ENCODE data around the gene TSPAN9.

The TSPAN9 gene

DNA sequence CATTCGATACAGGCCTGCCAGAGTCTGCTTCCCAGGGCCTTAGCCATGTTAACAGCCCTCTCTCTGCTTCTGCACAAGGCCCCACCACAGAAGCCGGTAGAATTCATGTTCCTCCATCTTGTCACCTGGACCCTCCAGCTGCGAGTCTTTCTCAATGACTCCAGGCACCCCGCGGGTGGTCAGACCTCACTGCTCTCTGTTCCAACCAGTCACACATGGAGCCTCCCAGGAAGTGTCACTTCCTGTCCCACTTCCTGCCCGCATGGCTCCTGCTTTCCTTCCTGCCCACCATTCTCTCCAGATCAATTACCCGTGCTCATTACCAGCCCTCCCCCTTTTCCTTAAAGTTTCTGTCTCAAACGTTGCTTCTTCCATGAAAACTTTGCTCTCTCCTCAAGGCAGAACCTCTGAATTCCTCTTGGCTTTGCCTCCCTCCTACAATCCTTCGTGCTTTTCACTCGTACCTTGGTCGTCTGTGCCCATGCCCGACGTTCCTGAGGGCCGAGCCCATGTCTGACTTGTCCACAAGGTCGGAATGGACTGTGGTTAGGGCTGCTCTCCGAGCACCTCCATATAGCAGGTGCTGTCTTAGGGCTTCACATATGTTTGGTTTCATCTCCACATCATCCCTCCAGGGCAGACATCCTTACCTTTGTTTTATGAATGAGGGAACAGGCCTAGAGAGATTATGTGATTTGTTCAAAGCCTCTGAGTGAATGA is 172.1 kb downstream of the TSPAN9 start:
- TF ChIP-seq, protein P1, sequence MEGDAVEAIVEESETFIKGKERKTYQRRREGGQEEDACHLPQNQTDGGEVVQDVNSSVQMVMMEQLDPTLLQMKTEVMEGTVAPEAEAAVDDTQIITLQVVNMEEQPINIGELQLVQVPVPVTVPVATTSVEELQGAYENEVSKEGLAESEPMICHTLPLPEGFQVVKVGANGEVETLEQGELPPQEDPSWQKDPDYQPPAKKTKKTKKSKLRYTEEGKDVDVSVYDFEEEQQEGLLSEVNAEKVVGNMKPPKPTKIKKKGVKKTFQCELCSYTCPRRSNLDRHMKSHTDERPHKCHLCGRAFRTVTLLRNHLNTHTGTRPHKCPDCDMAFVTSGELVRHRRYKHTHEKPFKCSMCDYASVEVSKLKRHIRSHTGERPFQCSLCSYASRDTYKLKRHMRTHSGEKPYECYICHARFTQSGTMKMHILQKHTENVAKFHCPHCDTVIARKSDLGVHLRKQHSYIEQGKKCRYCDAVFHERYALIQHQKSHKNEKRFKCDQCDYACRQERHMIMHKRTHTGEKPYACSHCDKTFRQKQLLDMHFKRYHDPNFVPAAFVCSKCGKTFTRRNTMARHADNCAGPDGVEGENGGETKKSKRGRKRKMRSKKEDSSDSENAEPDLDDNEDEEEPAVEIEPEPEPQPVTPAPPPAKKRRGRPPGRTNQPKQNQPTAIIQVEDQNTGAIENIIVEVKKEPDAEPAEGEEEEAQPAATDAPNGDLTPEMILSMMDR (conservative IDR thresholded peaks at IDR 0.05) = no peak

DNA sequence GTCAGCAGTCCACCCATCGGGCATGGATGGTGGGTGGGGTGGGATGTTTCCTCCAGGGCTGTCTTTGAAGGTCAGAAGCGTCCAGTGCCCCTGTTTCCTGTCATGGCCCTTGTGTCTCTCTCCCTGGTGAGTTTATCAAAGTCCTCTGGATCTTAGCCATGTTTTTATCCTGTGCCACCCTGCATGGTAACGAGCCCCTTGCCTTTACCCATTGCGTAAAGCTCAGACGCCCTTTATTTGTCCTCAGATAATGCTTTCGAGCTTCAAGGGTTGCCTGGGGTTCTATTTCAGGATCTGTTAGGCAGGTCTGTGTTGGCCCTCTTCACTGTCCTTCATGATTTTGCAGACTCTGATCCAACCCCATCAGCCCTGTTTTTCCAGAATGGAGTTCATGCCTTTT is 172.9 kb downstream of the TSPAN9 start:
- TF ChIP-seq, protein P1 (conservative IDR thresholded peaks at IDR 0.05) = no peak
- H3K27ac ChIP-seq = no peak overlapping the region

More for the DNA sequence above, 172.1 kb downstream of the TSPAN9 start:
- H3K27ac ChIP-seq = no peak overlapping the region; the same call in 1 of the 2 replicates

DNA sequence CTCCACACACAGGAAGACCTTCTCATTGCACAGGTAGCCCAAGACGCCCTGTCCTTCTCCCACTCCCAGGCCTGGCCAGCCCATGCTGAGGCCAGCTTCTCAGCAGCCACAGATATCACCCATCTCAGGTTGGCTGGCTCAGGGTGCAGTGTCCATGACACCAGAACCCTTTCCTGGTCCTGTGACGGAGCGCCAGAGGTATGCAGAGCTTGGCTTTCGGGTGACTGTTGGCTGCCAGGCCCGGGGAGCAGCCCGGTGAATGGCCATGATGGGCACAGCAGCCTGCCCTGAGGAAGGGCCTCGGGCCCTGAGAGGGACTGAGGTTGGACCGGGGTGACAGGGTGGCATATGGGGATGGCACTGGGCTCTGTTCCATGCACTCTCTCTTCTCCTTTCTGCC is 173.4 kb downstream of the TSPAN9 start:
- TF ChIP-seq, protein P1 (conservative IDR thresholded peaks at IDR 0.05) = no peak
- H3K27ac ChIP-seq = no peak overlapping the region

DNA sequence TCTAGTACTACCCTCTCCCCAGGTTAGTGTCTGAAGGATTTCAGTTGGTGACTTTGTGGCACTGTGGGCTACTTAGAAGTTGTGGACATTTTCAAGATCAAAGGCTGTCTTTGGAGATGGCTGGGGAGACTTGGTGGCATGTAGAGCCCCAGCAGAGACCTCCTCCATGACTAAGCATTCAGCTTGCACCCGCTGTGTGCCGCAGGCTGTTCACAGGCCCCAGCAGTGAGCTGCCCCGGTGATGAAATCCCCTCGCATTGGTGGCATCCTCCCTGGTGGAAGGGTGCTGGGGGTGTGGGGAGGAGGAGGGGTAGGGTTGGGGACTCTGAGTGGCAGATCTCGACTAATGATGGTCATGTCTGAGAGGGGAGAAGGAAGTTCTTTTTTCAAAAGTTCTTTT is 173.9 kb downstream of the TSPAN9 start:
- no peak overlapping the region for H3K27ac ChIP-seq
- TF ChIP-seq, protein P1 (conservative IDR thresholded peaks at IDR 0.05) = no peak

DNA sequence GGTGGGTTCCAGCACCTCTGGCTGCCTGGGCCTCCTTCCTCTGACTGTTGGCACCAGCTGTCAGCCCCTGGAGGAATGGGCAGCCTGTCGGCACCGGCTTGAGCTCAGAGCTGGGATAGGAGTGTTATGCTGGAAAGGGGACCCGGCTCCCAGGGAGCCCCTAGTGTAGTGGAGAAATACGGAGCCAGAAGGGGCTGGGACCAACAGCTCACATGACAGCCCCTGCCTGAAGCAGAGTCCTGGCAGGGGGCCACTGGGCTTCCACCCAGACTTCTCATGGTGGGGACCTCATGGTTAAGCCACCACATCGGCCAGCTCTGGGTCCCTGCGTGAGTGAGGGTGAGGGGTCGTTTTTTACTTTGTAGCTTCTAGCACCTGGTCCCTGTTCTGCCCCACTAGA is 174.5 kb downstream of the TSPAN9 start:
- TF ChIP-seq, protein P1 (conservative IDR thresholded peaks at IDR 0.05) = no peak
- H3K27ac ChIP-seq = no peak overlapping the region

DNA sequence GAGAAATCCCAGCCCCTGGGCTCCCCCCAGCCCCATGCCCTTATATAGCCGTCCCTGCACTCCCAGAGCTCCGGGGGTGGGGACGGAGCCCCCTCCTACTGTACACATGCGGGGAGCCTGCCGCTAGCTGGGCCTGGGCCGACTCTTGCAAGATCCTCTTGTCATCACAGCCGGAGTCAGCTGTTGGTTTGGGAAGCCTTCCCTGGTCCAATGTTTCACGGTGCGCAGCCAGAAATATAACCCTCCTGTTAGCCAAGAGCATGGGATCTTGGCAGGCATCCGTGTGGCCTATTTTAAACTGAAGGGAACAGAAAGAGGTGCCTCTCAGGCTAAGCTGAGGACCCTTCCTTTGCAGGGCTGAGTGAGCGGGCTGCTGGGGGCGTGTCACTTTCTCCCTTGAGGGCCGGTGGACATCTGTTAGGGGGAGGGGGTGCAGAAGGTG is 175.3 kb downstream of the TSPAN9 start:
- TF ChIP-seq, protein P1 (conservative IDR thresholded peaks at IDR 0.05) = no peak

DNA sequence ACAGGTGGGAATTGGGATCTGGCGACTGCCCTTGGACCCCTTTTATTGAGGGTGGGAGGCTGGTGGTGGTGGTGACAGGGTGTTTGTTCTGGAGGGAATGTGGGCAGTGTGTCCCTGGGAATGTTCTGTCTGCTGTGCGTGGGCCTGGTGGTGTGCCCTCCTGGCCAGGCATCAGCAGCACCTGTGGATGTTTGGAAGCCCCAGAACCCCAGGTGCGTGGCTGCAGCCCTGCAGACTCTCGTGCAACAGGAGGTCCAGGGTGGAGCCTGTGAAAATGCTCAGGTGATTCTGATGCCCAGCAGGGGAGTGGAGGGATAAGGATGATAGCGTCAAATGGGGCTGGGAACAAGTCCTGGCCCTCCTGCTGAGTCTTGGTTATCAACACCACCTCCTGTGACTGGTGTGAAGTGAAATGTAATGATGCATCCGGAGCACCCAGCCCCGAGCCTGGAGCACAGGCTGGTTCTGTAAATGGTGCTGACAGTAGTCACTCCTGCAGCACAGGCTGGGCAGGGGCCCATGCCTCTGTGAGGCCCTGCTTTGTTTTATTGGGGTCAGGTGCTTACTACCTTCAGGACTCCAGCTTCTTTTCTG is 176.6 kb downstream of the TSPAN9 start:
- TF ChIP-seq, protein P1 (conservative IDR thresholded peaks at IDR 0.05) = no peak
- H3K27ac ChIP-seq = no peak overlapping the region

More for the DNA sequence above, 175.3 kb downstream of the TSPAN9 start:
- H3K27ac ChIP-seq = no peak overlapping the region
